GM18507 (cell line): ENCODE data around the gene SERPINE2.

ENCODE experiments used
- DNase-seq: peaks from one replicate; pipeline ENCODE4 v3.0.0; 2011; ENCODE audit warnings: low read depth; ENCODE audit not compliant: insufficient read length; ENCODE audit errors: extremely low spot score
- FAIRE-seq: peaks from 2 replicates; lab custom pipeline; 2011; peaks lifted over from hg19 to GRCh38; lab: Jason Lieb, UNC

SERPINE2 gene

DNA sequence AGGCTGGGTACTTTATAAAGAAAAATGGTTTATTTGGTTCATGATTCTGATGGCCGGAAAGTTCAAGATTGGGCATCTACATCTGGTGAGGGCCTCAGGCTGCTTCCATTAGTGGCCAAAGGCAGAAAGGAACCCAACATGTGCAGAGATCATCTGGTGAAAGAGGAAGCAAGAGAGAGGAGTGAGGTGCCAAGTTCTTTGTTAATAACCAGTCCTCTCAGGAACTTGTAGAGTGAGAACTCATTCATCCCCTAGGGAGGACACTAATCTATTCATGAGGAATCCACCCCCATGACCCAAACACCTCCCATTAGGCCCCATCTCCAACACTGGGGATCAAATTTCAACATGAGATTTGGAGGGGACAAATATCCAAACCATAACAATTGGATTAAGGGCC, 17.8 kb upstream of the SERPINE2 start:
- no peak for DNase-seq
- FAIRE-seq: no peak

- DNase-seq (no peak), FAIRE-seq (no peak)
Measured at GRCh38 chr2:224055101-224055500, 16.0 kb upstream of the SERPINE2 start.

- DNase-seq: no peak
- no peak for FAIRE-seq
Measured at GRCh38 chr2:224046752-224047151, 7.7 kb upstream of the SERPINE2 start.

DNA sequence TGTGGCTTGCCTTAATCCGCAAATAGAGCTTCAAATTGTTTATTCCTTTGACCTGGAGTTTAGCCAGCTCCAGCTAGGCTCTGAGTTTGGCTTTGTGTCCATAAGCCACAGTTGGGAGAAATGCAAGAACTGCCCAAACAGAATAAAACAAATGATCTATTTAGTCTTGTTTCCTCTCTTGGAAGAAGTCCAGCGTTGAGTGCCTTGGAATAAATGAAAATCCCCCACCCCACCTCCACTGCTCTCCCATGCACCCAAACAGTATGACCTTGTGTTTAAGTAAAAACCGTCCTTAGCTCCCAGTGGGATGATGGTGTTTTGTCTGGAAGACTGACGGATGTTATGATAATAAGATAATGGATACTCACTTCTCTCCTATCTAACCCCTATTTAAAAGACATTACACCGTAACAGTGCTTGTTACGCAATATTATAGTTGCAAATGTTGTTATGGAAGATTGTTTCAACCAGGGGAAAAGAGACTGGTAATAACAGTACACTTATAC, 3.2 kb upstream of the SERPINE2 start:
- DNase-seq (no peak), FAIRE-seq (no peak)

DNA sequence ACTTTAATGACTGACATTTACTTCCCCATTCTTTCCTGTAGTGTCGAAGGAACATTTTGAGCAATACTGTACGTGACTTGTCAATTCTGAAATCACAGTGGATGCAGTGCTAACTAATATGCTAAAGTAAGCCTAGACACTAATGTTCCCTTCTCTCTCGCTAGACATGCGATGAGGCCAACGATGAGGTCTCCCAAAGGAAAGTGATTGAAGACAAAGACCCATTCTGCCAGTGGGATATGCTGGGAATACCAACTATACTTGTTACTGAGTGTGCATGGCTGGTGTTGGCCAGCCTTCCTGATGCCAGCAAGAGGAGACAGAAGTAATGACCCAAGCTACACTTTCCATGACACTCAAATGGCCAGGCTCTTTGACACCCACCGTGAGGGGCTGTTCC, 2.5 kb upstream of the SERPINE2 start:
- DNase-seq (no peak), FAIRE-seq (no peak)

DNA sequence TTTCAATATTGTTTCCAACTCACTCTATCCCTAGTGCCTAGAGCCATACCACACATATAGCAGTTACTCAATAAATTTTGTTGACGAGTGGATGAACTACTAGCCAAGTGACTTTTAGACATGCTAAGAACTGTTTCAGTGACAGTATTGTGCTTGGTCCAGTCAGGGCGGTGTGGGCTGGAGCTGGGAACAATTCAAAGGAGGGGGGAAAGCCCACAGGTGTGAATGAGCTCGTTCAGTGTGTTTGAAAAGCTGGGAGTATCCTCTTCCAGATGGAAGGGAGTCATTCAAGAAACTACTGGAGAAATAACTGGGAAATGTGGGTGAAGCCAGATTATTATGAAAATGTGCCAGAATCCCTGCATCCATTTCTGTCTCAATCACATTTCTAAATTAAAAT, 1.7 kb upstream of the SERPINE2 start:
- FAIRE-seq (no peak), DNase-seq (no peak)

DNA sequence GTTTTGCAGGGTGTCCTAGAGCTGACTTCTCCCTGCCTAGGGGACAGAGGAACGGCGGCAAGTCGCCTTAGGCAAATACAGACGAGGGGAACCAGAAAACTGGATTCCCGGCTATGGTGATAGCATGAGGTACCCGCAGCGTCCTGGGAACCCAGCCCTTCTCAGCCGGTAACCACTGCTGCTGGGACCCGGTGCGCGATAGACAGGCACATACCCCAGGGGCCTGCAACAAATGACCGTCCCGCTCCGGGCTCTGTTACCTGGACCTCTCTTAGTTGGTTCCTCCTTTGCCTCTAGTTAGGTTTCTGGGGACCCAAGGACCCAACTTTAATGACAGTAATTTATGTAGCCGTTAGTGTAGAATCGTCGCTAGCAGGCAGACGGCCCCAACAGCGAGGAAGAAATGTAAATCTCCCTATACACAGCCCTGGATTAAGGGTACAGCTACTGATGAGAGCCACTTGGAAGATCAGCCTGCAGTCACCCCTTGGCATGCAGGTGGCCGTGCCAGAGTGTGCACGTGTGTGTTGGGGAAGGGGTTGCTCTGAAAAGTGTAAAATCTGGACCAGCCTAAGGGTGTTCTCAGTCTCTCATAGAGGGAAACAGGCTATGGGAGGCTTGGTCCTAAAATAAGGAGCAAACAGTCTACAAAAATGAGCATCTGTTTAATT, 819 bp upstream of the SERPINE2 start:
- no peak for DNase-seq
- FAIRE-seq: no peak

- DNase-seq (peak; percentile 3), FAIRE-seq (no peak)
Measured at GRCh38 chr2:224038830-224039079, 331 bp downstream of the SERPINE2 start.

- FAIRE-seq (peak; percentile 66), DNase-seq (peak; percentile 28)
Measured at GRCh38 chr2:224038049-224038829, 847 bp downstream of the SERPINE2 start.

DNA sequence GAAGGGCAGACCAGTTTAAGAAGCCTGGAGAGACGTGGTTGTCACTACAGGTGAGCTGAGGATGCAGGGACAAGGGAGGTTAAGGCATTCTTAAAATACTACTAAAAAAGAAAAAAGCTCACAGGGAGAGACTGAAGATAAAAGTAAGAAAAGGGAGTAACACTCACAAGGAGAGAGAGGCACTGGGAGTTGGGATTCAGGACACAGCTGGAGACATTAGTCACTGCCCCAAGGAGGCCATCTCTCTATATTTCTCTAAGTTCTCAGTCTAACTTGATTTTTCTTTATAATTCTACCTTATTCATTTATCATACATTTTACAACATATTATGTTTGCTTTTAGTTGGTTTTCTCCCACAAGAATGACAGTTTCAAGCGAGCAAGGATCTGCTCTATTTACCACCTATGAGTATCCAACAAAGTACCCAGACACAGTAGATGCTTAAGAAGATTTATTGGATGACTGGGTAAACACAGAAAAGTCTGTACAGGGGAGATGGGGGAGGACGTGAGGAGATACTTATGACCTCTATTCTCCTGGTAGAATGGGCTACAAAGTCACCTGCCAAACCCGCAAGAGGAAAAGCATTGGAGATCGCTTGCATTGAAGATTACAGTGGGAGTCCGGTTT, 2.2 kb downstream of the SERPINE2 start:
- FAIRE-seq (no peak), DNase-seq (no peak)

DNA sequence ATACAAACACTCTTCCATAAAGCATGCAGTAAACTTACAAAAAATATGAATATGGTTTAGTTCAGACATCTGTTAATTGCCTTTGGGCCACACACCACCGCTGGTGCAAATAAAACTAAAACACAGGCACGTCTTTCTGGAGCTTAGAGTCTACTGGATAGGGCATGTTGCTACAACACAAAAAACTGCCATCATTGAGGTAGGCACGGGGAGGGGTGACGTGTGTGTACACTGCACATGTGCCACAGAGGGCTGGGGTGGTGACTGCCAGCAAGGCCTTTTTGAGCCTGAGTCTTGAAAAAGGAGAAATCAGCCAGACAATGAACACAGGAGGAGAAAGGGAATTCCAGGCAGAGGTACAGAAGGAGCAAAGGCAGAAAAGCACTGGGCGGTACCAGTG, 5.1 kb downstream of the SERPINE2 start:
- DNase-seq (no peak), FAIRE-seq (no peak)

DNA sequence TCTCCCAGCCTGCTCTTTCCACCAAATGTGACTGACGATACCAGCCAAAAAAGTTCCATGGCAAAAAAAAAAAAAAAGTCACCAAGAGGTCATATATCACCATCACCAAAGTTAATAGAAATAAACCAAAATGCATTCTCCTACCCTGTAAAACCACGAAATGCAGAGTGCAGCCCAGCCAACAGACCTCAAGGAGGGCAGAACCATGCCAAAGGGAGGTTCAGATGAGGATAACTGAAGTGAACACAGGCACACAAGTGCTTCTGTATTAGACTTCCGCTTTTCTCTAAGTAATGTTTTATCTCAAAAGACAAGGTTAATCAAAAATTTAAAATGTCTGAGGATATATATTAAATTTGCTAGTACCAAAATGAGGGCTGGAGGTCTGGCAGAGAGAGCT, 5.5 kb downstream of the SERPINE2 start:
- no peak for DNase-seq
- no peak for FAIRE-seq

DNA sequence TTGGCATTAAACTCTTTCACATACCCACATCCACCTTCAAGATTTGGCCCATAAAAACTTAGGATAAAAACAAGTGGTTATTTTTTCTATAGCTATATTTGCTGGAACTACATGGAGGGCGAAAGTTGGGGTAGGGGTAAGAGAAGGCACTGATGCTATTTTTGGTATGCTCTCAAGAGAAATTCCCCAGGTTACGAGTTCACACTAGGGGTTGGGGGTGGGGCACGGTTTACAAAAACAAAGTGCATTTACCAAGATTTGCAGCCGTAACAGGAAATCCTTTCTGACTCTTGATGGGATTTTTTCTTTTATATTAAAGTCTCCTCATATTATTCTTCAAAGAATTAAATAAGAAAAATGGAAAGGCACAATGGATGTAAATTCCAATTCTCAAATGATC, 6.8 kb downstream of the SERPINE2 start:
- FAIRE-seq (no peak), DNase-seq (no peak)

DNA sequence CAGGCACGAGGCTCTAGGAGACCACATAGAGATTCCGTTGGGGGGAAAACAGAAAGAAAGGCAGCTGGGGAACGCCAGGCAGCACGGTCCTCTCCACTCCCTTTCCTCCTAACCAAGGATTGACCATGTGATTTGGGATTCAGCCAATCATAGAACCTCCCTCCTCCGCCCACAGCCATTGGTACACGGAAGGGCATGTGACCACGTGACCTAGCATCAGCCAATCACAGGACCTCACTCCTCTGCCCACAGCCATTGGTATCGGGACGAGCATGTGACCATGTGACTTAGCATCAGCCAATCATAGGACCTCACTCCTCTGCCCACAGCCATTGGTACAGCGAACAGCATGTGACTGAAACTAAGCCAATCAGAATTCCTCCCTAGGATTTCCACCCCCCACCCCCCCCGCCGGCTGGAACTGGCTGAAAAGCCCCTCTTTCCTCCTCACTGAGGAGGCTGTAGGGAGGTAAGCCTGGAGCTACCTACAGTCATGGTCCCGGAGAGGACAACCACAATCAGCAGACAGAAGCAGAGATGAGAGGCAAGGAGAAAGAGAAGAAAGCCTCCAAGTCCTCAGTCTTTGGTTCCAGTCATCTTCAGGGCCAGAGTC, 7.6 kb downstream of the SERPINE2 start:
- no peak for DNase-seq
- FAIRE-seq: no peak

DNA sequence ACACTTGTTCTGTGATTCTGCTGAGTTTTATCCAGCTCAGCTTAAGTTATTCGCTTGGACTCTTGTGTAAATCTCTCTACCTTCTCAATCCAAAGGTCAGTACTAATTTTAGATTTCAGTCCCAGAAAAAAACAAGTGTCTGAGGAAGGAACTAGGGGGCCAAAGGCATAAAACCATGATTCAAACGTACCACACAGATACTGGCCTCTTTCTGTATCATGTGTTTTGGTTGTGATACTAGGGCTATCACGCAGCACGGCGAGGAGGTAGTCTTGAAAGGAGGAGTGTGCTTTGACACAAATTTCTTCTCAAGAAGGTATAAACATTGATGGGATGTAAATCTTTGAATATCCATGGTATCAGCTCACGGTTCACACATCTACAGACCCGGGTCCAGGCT, 8.3 kb downstream of the SERPINE2 start:
- DNase-seq (no peak), FAIRE-seq (no peak)

DNA sequence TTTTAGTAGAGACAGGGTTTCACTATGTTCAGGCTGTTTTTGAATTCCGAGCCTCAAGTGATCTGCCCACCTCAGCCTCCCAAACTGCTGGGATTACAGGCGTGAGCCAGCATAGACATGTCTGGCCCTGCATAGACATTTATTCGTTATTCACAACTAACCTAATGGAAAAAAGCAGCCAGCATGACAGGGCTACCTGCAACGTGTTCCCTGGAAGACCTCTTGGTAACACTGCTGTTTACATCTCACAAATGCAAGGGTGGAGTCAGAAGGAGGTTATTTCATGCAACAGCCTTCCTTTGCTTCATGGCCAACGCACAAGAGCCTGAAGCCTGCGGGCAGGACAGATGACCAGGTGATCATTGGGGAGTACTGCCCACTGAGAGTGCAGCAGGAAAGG, 9.2 kb downstream of the SERPINE2 start:
- DNase-seq (no peak), FAIRE-seq (no peak)

DNA sequence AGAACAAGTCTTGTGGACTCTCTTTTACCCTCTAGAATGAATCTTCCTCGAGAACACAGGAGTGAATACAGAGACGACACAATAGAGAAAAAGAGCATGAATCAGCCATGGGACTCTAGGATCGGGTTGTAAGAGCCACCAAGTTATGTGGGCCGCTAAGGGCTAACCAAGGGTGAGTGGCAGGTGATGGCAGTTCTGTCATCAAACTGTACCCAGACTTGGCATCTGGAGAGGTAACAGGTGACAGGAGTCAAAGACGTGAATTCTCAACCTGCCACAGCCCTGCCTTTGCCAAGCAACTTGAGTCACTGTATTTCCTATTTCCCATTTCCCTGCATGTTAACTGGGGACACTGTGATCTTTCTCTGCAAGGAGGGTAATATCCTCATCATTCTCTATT, 11.2 kb downstream of the SERPINE2 start:
- no peak for FAIRE-seq

GRCh38 chr2:224027070-224027469, 12.0 kb downstream of the SERPINE2 start:
- DNase-seq (no peak), FAIRE-seq (no peak)

More for the DNA sequence above, 11.2 kb downstream of the SERPINE2 start:
- no peak for DNase-seq

DNA sequence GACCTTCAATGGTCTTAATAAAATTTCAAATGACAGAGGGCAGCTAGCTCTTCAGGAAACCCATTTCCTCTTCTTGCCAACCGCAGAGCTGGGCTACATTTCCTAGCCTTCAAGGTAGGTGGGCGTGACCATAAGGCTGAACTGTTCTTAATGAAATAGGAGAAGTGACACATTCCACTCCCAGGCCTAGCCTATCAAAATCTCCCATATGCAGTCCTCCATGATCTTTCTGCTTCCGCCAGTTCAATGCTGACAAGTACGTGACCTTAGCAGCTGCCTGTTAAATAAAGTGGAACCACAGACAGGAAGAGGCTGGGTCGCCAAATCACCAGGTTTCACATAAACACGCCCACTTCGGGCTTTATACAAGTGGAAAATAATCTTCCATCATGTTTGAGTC, 13.2 kb downstream of the SERPINE2 start:
- peak; percentile 99 for FAIRE-seq

GRCh38 chr2:224024270-224024669, 14.8 kb downstream of the SERPINE2 start:
- FAIRE-seq: peak; percentile 54
- no peak for DNase-seq

More for the DNA sequence above, 13.2 kb downstream of the SERPINE2 start:
- peak; percentile 47 for DNase-seq
